ENCODE results near the gene SMIM33. TPM values are rescaled to one million over a fixed set of nuclear protein-coding genes. Genes with fewer than 3 reads are reported as not detected.

The SMIM33 gene
- total and polyA plus RNA-seq, 9 of the 15 experiments (the other 6 are each of a cell fraction or from before 2014, with no cell fraction given), result not detected

GRCh38 chr5:139482050-139482889, 11.5 kb downstream of the SMIM33 start, which contains the start of gene STING1 (continued):
- TF ChIP-seq CTCFL (IDR thresholded peaks at IDR 0.05; ENCODE audit: borderline replicate concordance, insufficient read depth, low read depth, low read length, poor library complexity, severe bottlenecking) (no peak), ESRRB (CRISPR knock-in tag; IDR thresholded peaks at IDR 0.05; ENCODE audit: borderline replicate concordance) (no peak), GTF2A2 (tag; IDR thresholded peaks at IDR 0.05) (peak; percentile 43; the same call in 1 of the 2 replicates), BRD4 (IDR thresholded peaks at IDR 0.05) (no peak), CCNT2 (IDR thresholded peaks at IDR 0.05; ENCODE audit: borderline replicate concordance, extremely low read depth, insufficient read length, low read depth, low read length) (peak; percentile 21), ZNF589 (CRISPR knock-in tag; IDR thresholded peaks at IDR 0.05; ENCODE audit: low read depth) (peak; percentile 97), VEZF1 (CRISPR knock-in tag; IDR thresholded peaks at IDR 0.05) (peak; percentile 71), CEBPG (CRISPR knock-in tag; IDR thresholded peaks at IDR 0.05) (no peak), CEBPG (tag; conservative IDR thresholded peaks at IDR 0.05 in 1 of 2, IDR thresholded peaks at IDR 0.05 in 1 of 2) (no peak), ZFP30 (CRISPR knock-in tag; IDR thresholded peaks at IDR 0.05; ENCODE audit: borderline replicate concordance) (no peak), ZNF507 (tag; conservative IDR thresholded peaks at IDR 0.05) (no peak), CHCHD3 (CRISPR knock-in tag; IDR thresholded peaks at IDR 0.05) (no peak), HNRNPH1 (optimal IDR thresholded peaks at IDR 0.05; ENCODE audit: low read depth, low read length) (no peak), GATA2 (CRISPR knock-in tag; IDR thresholded peaks at IDR 0.05) (no peak), ZNF699 (CRISPR knock-in tag; IDR thresholded peaks at IDR 0.05; ENCODE audit: insufficient replicate concordance) (no peak), SMAD3 (CRISPR knock-in tag; conservative IDR thresholded peaks at IDR 0.05) (peak; percentile 67; the same call in 1 of the 2 replicates), DNMT1 (IDR thresholded peaks at IDR 0.05) (no peak), SRSF9 (IDR thresholded peaks at IDR 0.05; ENCODE audit: borderline replicate concordance, low read depth, low read length) (no peak), TSC22D4 (tag; IDR thresholded peaks at IDR 0.05) (no peak), NCOR1 (IDR thresholded peaks at IDR 0.05) (0 out of 2 replicates have a peak, but pooled peaks have one; percentile 39), HMBOX1 (IDR thresholded peaks at IDR 0.05) (no peak), IRF1 (CRISPR knock-in tag; IDR thresholded peaks at IDR 0.05; ENCODE audit: borderline replicate concordance) (no peak)

Measured in K562 (cell line).